Loucy (cell line): ENCODE results near the gene KCNMA1.
A peak's percentile ranks its signal among the peaks of the same experiment; 100 is the strongest.

Experiments
- CTCF ChIP-seq: fragments of 200-600 bp; sonication (generic); conservative IDR thresholded peaks from 2 replicates; pipeline ENCODE4 v1.5.1; 2014; ENCODE audit warnings: mild to moderate bottlenecking, antibody characterized with exemption, low read length
- EZH2phosphoT487 ChIP-seq: fragments of 200-600 bp; IDR thresholded peaks from 2 replicates; pipeline ENCODE4 v1.6.1; 2018; ENCODE audit warnings: antibody characterized with exemption, mild to moderate bottlenecking, moderate library complexity, borderline replicate concordance

GRCh38 chr10:77111611-77112550 lies 525.7 kb downstream of the KCNMA1 start:
- TF ChIP-seq CTCF (peak; percentile 94), EZH2phosphoT487 (no peak)
